ENCODE data around the gene CACNA1B.

GRCh38 chr9:138101444-138102234 is 224.1 kb downstream of the CACNA1B start:
- TF ChIP-seq ZC3H11A (IDR thresholded peaks at IDR 0.05; ENCODE audit: low read depth, low read length) (no peak), FOSL1 (tag; conservative IDR thresholded peaks at IDR 0.05) (no peak), HNRNPH1 (optimal IDR thresholded peaks at IDR 0.05; ENCODE audit: low read depth, low read length) (no peak), FOXJ3 (CRISPR knock-in tag; IDR thresholded peaks at IDR 0.05) (no peak), FOXA1 (IDR thresholded peaks at IDR 0.05; ENCODE audit: borderline replicate concordance) (no peak), ZNF551 (CRISPR knock-in tag; IDR thresholded peaks at IDR 0.05) (no peak), RAD21 (CRISPR knock-in tag; conservative IDR thresholded peaks at IDR 0.05 in 1 of 2, IDR thresholded peaks at IDR 0.05 in 1 of 2) (no peak)
